ENCODE data around the gene TRIM67. TPM values are rescaled to one million over a fixed set of nuclear protein-coding genes. Genes with fewer than 3 reads are reported as not detected.
"Not testable (repeated sequence)": the region's sequence is repeated elsewhere in the genome, so short reads cannot be mapped to it uniquely, and the experiment has no call there.

Gene TRIM67
- total RNA-seq, 1 donor from 2014 or later = 0.08 TPM

GRCh38 chr1:231124746-231125145 is 37.1 kb upstream of the TRIM67 start:
- TF ChIP-seq CTCF (IDR thresholded peaks at IDR 0.05; ENCODE audit: borderline replicate concordance) = no peak
- Histone ChIP-seq H3K27ac (replicated peaks) (no peak overlapping the region), H3K36me3 (no peaks in the 10 kb centered on the region), H3K27me3 (ENCODE audit: low read depth) (no peaks in the 10 kb centered on the region), H3K4me3 (no peak overlapping the region), H3K4me1 (no peaks in the 10 kb centered on the region), H3K9me3 (replicated peaks) (peaks cover 7% of the 10 kb centered on the region)
- DNase-seq = no peak
- intact Hi-C loops (cut with micrococcal nuclease) = no loop called here

GRCh38 chr1:231125972-231126580 is 35.8 kb upstream of the TRIM67 start:
- Histone ChIP-seq H3K4me3 (no peak overlapping the region), H3K36me3 (no peaks in the 10 kb centered on the region), H3K9me3 (replicated peaks) (no peaks in the 10 kb centered on the region), H3K4me1 (no peaks in the 10 kb centered on the region), H3K27ac (replicated peaks) (no peak overlapping the region), H3K27me3 (ENCODE audit: low read depth) (no peaks in the 10 kb centered on the region)
- intact Hi-C loops (cut with micrococcal nuclease) = no loop called here
- no peak for TF ChIP-seq CTCF (IDR thresholded peaks at IDR 0.05; ENCODE audit: borderline replicate concordance)
- DNase-seq = no peak

GRCh38 chr1:231127106-231127505 is 34.8 kb upstream of the TRIM67 start:
- H3K4me1 ChIP-seq; H3K36me3 ChIP-seq; H3K9me3 ChIP-seq (replicated peaks); intact Hi-C loops (cut with micrococcal nuclease); H3K27me3 ChIP-seq (ENCODE audit: low read depth); H3K27ac ChIP-seq (replicated peaks); H3K4me3 ChIP-seq; DNase-seq: not testable (repeated sequence)

GRCh38 chr1:231128471-231128870 is 33.4 kb upstream of the TRIM67 start:
- intact Hi-C loops (cut with micrococcal nuclease); H3K27me3 ChIP-seq (ENCODE audit: low read depth); H3K36me3 ChIP-seq; H3K4me1 ChIP-seq; DNase-seq; H3K4me3 ChIP-seq; H3K27ac ChIP-seq (replicated peaks); H3K9me3 ChIP-seq (replicated peaks): not testable (repeated sequence)

GRCh38 chr1:231130544-231130943 is 31.3 kb upstream of the TRIM67 start:
- intact Hi-C loops (cut with micrococcal nuclease) = no loop called here
- TF ChIP-seq CTCF (IDR thresholded peaks at IDR 0.05; ENCODE audit: borderline replicate concordance) = no peak
- Histone ChIP-seq H3K27ac (replicated peaks) (no peak overlapping the region), H3K27me3 (ENCODE audit: low read depth) (no peaks in the 10 kb centered on the region), H3K4me1 (no peaks in the 10 kb centered on the region), H3K4me3 (no peak overlapping the region), H3K36me3 (no peaks in the 10 kb centered on the region), H3K9me3 (replicated peaks) (no peaks in the 10 kb centered on the region)
- no peak for DNase-seq

- intact Hi-C loops (cut with micrococcal nuclease); H3K4me1 ChIP-seq; H3K27me3 ChIP-seq (ENCODE audit: low read depth); H3K27ac ChIP-seq (replicated peaks); DNase-seq; H3K4me3 ChIP-seq; H3K9me3 ChIP-seq (replicated peaks); H3K36me3 ChIP-seq: not testable (repeated sequence)
Measured at GRCh38 chr1:231132591-231132990, 29.3 kb upstream of the TRIM67 start.

GRCh38 chr1:231134624-231135023 is 27.2 kb upstream of the TRIM67 start:
- no peak for DNase-seq
- intact Hi-C loops (cut with micrococcal nuclease) = no loop called here
- H3K4me3 ChIP-seq = no peak overlapping the region
- no peaks in the 10 kb centered on the region for H3K36me3 ChIP-seq
- H3K9me3 ChIP-seq (replicated peaks) = no peaks in the 10 kb centered on the region
- no peak overlapping the region for H3K27ac ChIP-seq (replicated peaks)
- no peaks in the 10 kb centered on the region for H3K27me3 ChIP-seq (ENCODE audit: low read depth)
- H3K4me1 ChIP-seq = peaks cover 12% of the 10 kb centered on the region
- TF ChIP-seq CTCF (IDR thresholded peaks at IDR 0.05; ENCODE audit: borderline replicate concordance) = no peak
